Lower lobe of right lung (tissue), 2 donors: Measurements from ENCODE around the gene ZNF592. TPM values are rescaled to one million over a fixed set of nuclear protein-coding genes. Genes with fewer than 3 reads are reported as not detected.
A peak's percentile ranks its signal among the peaks of the same experiment; 100 is the strongest.

Experiments
- ATAC-seq, 2 donors: fragments of 200-7000 bp; cut with Tn5 transposase; one replicate each; pipeline ENCODE4 v1.9.1; 2020 to 2022; ENCODE audit warnings: mild to moderate bottlenecking in 2 of 2, moderate library complexity in 2 of 2
- DNase-seq: peaks from one replicate; pipeline ENCODE4 v3.0.0-alpha.2; 2020
- H3K27ac ChIP-seq: fragments of 200-600 bp; one replicate; pipeline ENCODE4 v1.8.0; 2022
- H3K27me3 ChIP-seq: fragments of 200-600 bp; one replicate; pipeline ENCODE4 v1.8.0; 2022; ENCODE audit warnings: low read depth
- H3K36me3 ChIP-seq: fragments of 200-600 bp; one replicate; pipeline ENCODE4 v1.8.0; 2022; ENCODE audit warnings: mild to moderate bottlenecking
- H3K4me1 ChIP-seq: fragments of 200-600 bp; one replicate; pipeline ENCODE4 v1.8.0; 2022
- H3K4me3 ChIP-seq: fragments of 200-600 bp; one replicate; pipeline ENCODE4 v1.8.0; 2022; ENCODE audit warnings: mild to moderate bottlenecking
- H3K9me3 ChIP-seq: fragments of 200-600 bp; one replicate; pipeline ENCODE4 v1.8.0; 2022
- CTCF ChIP-seq: fragments of 200-600 bp; IDR thresholded peaks from one replicate; pipeline ENCODE4 v1.8.0; 2022; ENCODE audit warnings: antibody characterized with exemption, mild to moderate bottlenecking
- intact Hi-C: fragments of 100-400 bp; cut with DNase I; formaldehyde crosslinking; loops from one replicate; pipeline ENCODE4 v1.11.0; 2022
- total RNA-seq: library from RNA; stranded (reverse); fragmentation: NEBNext Ultra II Directional; extraction: Animal tissue kit (Norgen Biotek cat#: 25700); gene quantifications from one replicate; pipeline ENCODE4 v1.2.1, GENCODE V29; 2021
- donor health status: DM: no; HTN: yes; CAD: no; lungs with severe emphysema.

Gene ZNF592
- total RNA-seq, 1 donor from 2014 or later = 34.8 TPM

- Histone ChIP-seq H3K36me3 (peaks cover 24% of the 10 kb centered on the region), H3K27me3 (no peaks in the 10 kb centered on the region), H3K4me3 (peak overlapping the region; percentile 97), H3K4me1 (peaks cover 25% of the 10 kb centered on the region), H3K27ac (no peak overlapping the region), H3K9me3 (no peaks in the 10 kb centered on the region)
- DNase-seq (no peak), ATAC-seq (no peak)
- intact Hi-C loops = no loop called here
- TF ChIP-seq CTCF = no peak
Measured at GRCh38 chr15:84714821-84715220, 33.6 kb upstream of the ZNF592 start.

DNA sequence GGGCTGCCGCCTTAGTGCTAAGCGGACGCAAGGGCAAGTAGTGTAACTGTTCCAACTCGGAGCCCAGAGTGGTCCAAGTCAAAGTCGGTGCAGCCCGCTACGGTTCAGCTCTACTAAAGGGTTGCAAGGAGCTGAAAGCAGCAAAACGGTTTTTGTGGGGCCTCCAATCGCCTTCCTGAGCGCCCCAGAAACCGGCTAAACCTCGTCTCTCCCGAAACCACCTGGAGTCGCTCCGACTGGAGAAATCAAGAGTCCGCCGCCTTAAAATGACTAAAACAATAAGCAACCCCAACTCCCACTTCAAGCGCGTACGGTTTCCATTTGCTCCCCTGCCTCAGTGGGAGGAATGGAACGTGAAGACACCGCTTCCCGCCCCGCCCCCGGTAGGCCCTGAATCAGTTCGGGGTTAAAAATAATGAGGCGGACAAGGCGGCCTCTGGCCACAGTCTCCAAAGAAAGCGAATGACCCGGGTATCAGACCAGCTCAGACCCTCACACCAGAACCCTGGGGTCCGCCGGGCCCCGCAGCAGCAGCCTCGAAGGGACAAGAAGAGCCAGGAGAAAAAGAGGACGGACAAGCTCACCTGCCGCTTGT, 32.9 kb upstream of the ZNF592 start:
- no peaks in the 10 kb centered on the region for H3K27me3 ChIP-seq
- peak overlapping the region; percentile 97 for H3K27ac ChIP-seq
- peaks cover 17% of the 10 kb centered on the region for H3K36me3 ChIP-seq
- DNase-seq (no peak), ATAC-seq (peak; percentile 1 to 35)
- TF ChIP-seq CTCF = no peak
- peak overlapping the region; percentile 97 for H3K4me3 ChIP-seq
- H3K4me1 ChIP-seq = peaks cover 25% of the 10 kb centered on the region
- no peaks in the 10 kb centered on the region for H3K9me3 ChIP-seq
- intact Hi-C loops = no loop called here

- intact Hi-C loops = no loop called here
- H3K4me1 ChIP-seq = peaks cover 25% of the 10 kb centered on the region
- no peaks in the 10 kb centered on the region for H3K9me3 ChIP-seq
- DNase-seq (peak; percentile 97), ATAC-seq (peak; percentile 99)
- no peaks in the 10 kb centered on the region for H3K27me3 ChIP-seq
- TF ChIP-seq CTCF = no peak
- peaks cover 10% of the 10 kb centered on the region for H3K36me3 ChIP-seq
- H3K4me3 ChIP-seq = peak within 1 kb of the TSS; percentile 97
- H3K27ac ChIP-seq = peak within 1 kb of the TSS; percentile 97
Measured at GRCh38 chr15:84716036-84716732, 32.2 kb upstream of the ZNF592 start, which contains the start of gene SEC11A. TSS of gene SEC11A (minus strand) at chr15:84716139. CDS start at chr15:84716075, 64 bp downstream.

GRCh38 chr15:84721371-84721770, 27.0 kb upstream of the ZNF592 start:
- ATAC-seq = no peak
- no peak for TF ChIP-seq CTCF
- Histone ChIP-seq H3K36me3 (no peaks in the 10 kb centered on the region), H3K9me3 (no peaks in the 10 kb centered on the region), H3K4me1 (peaks cover 25% of the 10 kb centered on the region), H3K27me3 (no peaks in the 10 kb centered on the region), H3K4me3 (no peak overlapping the region), H3K27ac (no peak overlapping the region)
- DNase-seq = no peak
- intact Hi-C loops = no loop called here

- Histone ChIP-seq H3K4me3 (no peak overlapping the region), H3K4me1 (peaks cover 25% of the 10 kb centered on the region), H3K27me3 (no peaks in the 10 kb centered on the region), H3K36me3 (no peaks in the 10 kb centered on the region), H3K9me3 (no peaks in the 10 kb centered on the region), H3K27ac (no peak overlapping the region)
- intact Hi-C loops = no loop called here
- TF ChIP-seq CTCF = no peak
- DNase-seq = no peak
- no peak for ATAC-seq
Measured at GRCh38 chr15:84722628-84723027, 25.8 kb upstream of the ZNF592 start.
